Mesenchymal stem cell (in vitro differentiated cells and primary cell): ENCODE results near the gene RAPGEF5.

ENCODE experiments used
- DNase-seq: peaks from one replicate; pipeline ENCODE4 v3.0.0-alpha.2; 2013
- H2AFZ ChIP-seq: one replicate; pipeline ENCODE4 v1.6.1; 2013; ENCODE audit warnings: low read depth, mild to moderate bottlenecking, control low read depth, inconsistent platforms, low read length, moderate library complexity
- H2AK5ac ChIP-seq: 2 replicates; pipeline ENCODE4 v1.6.1; 2013; ENCODE audit warnings: low read length, moderate library complexity, mild to moderate bottlenecking, inconsistent platforms; ENCODE audit not compliant: severe bottlenecking
- H2BK120ac ChIP-seq: one replicate; pipeline ENCODE4 v1.6.1; 2013; ENCODE audit warnings: low read depth, mild to moderate bottlenecking, inconsistent platforms, low read length, moderate library complexity
- H2BK12ac ChIP-seq, 2 experiments: one replicate each; pipeline ENCODE4 v1.6.1; 2013; ENCODE audit warnings: inconsistent platforms in 2 of 2, low read length in 2 of 2, mild to moderate bottlenecking in 2 of 2, moderate library complexity in 2 of 2, control low read depth in 1 of 2
- H2BK15ac ChIP-seq: one replicate; pipeline ENCODE4 v1.6.1; 2013; ENCODE audit warnings: mild to moderate bottlenecking, low read depth, inconsistent platforms; ENCODE audit not compliant: poor library complexity, severe bottlenecking
- H2BK5ac ChIP-seq: 2 replicates; pipeline ENCODE4 v1.6.1; 2013; ENCODE audit warnings: low read depth, mild to moderate bottlenecking, low read length, control low read depth, inconsistent platforms; ENCODE audit not compliant: poor library complexity, severe bottlenecking
- H3K14ac ChIP-seq, 2 experiments: one replicate each; pipeline ENCODE4 v1.6.1; 2013; ENCODE audit warnings: inconsistent platforms in 2 of 2, low read length in 2 of 2, control low read depth in 1 of 2, mild to moderate bottlenecking in 1 of 2, moderate library complexity in 1 of 2
- H3K18ac ChIP-seq, 2 experiments: one replicate each; pipeline ENCODE4 v1.6.1; 2013; ENCODE audit warnings: inconsistent platforms in 2 of 2, low read length in 2 of 2, control low read depth in 1 of 2, low read depth in 1 of 2, mild to moderate bottlenecking in 1 of 2
- H3K23ac ChIP-seq, 2 experiments: one replicate each; pipeline ENCODE4 v1.6.1; 2013; ENCODE audit warnings: inconsistent platforms in 2 of 2, low read length in 2 of 2, mild to moderate bottlenecking in 2 of 2, moderate library complexity in 2 of 2, control low read depth in 1 of 2
- H3K27ac ChIP-seq: 2 replicates; pipeline ENCODE4 v1.5.1; 2013; ENCODE audit warnings: mild to moderate bottlenecking, moderate library complexity, low read length, control low read depth, inconsistent platforms; ENCODE audit not compliant: poor library complexity, severe bottlenecking
- H3K27me3 ChIP-seq, 2 experiments: 2 replicates each; pipeline versions ENCODE4 v1.6.1 to v1.7.0; 2013; ENCODE audit warnings: low read length in 2 of 2, mild to moderate bottlenecking in 2 of 2, moderate library complexity in 2 of 2, control low read depth in 1 of 2, inconsistent platforms in 1 of 2; ENCODE audit not compliant: control insufficient read depth in 1 of 2, insufficient read depth in 1 of 2
- H3K36me3 ChIP-seq, 2 experiments: 2 replicates each; pipeline versions ENCODE4 v1.6.1 to v1.7.0; 2013; ENCODE audit warnings: low read length in 2 of 2, control low read depth in 1 of 2, inconsistent platforms in 1 of 2, low read depth in 1 of 2, mild to moderate bottlenecking in 1 of 2; ENCODE audit not compliant: insufficient read depth in 2 of 2, control insufficient read depth in 1 of 2
- H3K4ac ChIP-seq, 2 experiments: one replicate each; pipeline ENCODE4 v1.6.1; 2013; ENCODE audit warnings: inconsistent platforms in 2 of 2, low read length in 2 of 2, mild to moderate bottlenecking in 2 of 2, moderate library complexity in 2 of 2, control low read depth in 1 of 2, low read depth in 1 of 2
- H3K4me1 ChIP-seq: 2 replicates; pipeline ENCODE4 v1.6.1; 2013; ENCODE audit warnings: low read depth, low read length, control low read depth; ENCODE audit not compliant: control insufficient read depth, insufficient read depth
- H3K4me2 ChIP-seq: 2 replicates; pipeline ENCODE4 v1.6.1; 2013; ENCODE audit warnings: low read length, mild to moderate bottlenecking, inconsistent platforms; ENCODE audit not compliant: poor library complexity, severe bottlenecking
- H3K4me3 ChIP-seq, 2 experiments: 2 replicates each; pipeline versions ENCODE4 v1.5.1 to v1.7.0; 2013; ENCODE audit warnings: low read length in 2 of 2, mild to moderate bottlenecking in 2 of 2, control low read depth in 1 of 2, low read depth in 1 of 2; ENCODE audit not compliant: insufficient read depth in 1 of 2
- H3K79me1 ChIP-seq: replicated peaks from 2 replicates; pipeline ENCODE4 v1.6.1; 2013; ENCODE audit warnings: mild to moderate bottlenecking, control low read depth, low read length, inconsistent platforms; ENCODE audit not compliant: poor library complexity, severe bottlenecking
- H3K9ac ChIP-seq: 2 replicates; pipeline ENCODE4 v1.7.0; 2013; ENCODE audit warnings: mild to moderate bottlenecking, low read length, moderate library complexity
- H3K9me3 ChIP-seq: 2 replicates; pipeline ENCODE4 v1.7.0; 2013; ENCODE audit warnings: mild to moderate bottlenecking, low read length; ENCODE audit not compliant: control insufficient read depth
- H4K8ac ChIP-seq: one replicate; pipeline ENCODE4 v1.6.1; 2013; ENCODE audit warnings: inconsistent platforms, mild to moderate bottlenecking, low read length, moderate library complexity
- H4K91ac ChIP-seq: one replicate; pipeline ENCODE4 v1.6.1; 2013; ENCODE audit warnings: mild to moderate bottlenecking, low read length, inconsistent platforms
- WGBS: methylation state at CpG from one replicate; pipeline ENCODE4 v1.1.7; 2013; ENCODE audit warnings: mixed read lengths; 5-methylcytosine and 5-hydroxymethylcytosine counted together

Gene RAPGEF5

GRCh38 chr7:22333680-22334141 is 23.2 kb downstream of the RAPGEF5 start:
- no peak overlapping the region for H2AFZ ChIP-seq
- H2BK120ac ChIP-seq: no peak overlapping the region
- H3K4me1 ChIP-seq: no peaks in the 10 kb centered on the region
- no peak overlapping the region for H3K27ac ChIP-seq
- no peaks in the 10 kb centered on the region for H3K79me1 ChIP-seq
- DNase-seq: no peak
- no peak overlapping the region for H2BK15ac ChIP-seq
- H2BK12ac ChIP-seq: no peak overlapping the region
- no peak overlapping the region for H3K14ac ChIP-seq
- no peak overlapping the region for H3K4ac ChIP-seq
- H3K4me3 ChIP-seq: no peak overlapping the region
- no peaks in the 10 kb centered on the region for H3K36me3 ChIP-seq
- H3K27me3 ChIP-seq: peaks cover 0 to 11% of the 10 kb centered on the region in 2 experiments
- H2BK5ac ChIP-seq: no peak overlapping the region
- no peak overlapping the region for H3K9ac ChIP-seq
- H4K8ac ChIP-seq: no peak overlapping the region
- H3K4me2 ChIP-seq: no peak overlapping the region
- no peak overlapping the region for H3K18ac ChIP-seq
- no peak overlapping the region for H2AK5ac ChIP-seq
- WGBS: 77% methylated on average over 15 of the region's 15 CpGs
- no peak overlapping the region for H3K23ac ChIP-seq
- no peak overlapping the region for H4K91ac ChIP-seq
- no peaks in the 10 kb centered on the region for H3K9me3 ChIP-seq

- Histone ChIP-seq H3K9me3 (no peaks in the 10 kb centered on the region), H3K4me3 (no peak overlapping the region), H2BK12ac (no peak overlapping the region), H3K36me3 (no peaks in the 10 kb centered on the region), H3K14ac (no peak overlapping the region), H3K79me1 (no peaks in the 10 kb centered on the region), H2BK120ac (no peak overlapping the region), H2BK15ac (no peak overlapping the region), H3K27ac (no peak overlapping the region), H4K8ac (no peak overlapping the region), H3K4ac (no peak overlapping the region), H2AK5ac (no peak overlapping the region), H2BK5ac (no peak overlapping the region), H3K18ac (no peak overlapping the region), H3K23ac (no peak overlapping the region), H3K4me1 (no peaks in the 10 kb centered on the region), H2AFZ (no peak overlapping the region), H3K9ac (no peak overlapping the region), H4K91ac (no peak overlapping the region), H3K27me3 (peaks cover 0 to 15% of the 10 kb centered on the region in 2 experiments), H3K4me2 (no peak overlapping the region)
- no peak for DNase-seq
- WGBS: 74% methylated on average over 3 of the region's 3 CpGs
Observed at GRCh38 chr7:22332461-22332870, 24.5 kb downstream of the RAPGEF5 start.

GRCh38 chr7:22331704-22332103 is 25.2 kb downstream of the RAPGEF5 start:
- Histone ChIP-seq H2AK5ac (no peak overlapping the region), H2AFZ (no peak overlapping the region)

GRCh38 chr7:22330903-22331302 is 26.1 kb downstream of the RAPGEF5 start:
- Histone ChIP-seq H2BK15ac (no peak overlapping the region), H3K79me1 (no peaks in the 10 kb centered on the region), H3K9ac (no peak overlapping the region), H3K4me1 (no peaks in the 10 kb centered on the region), H3K9me3 (no peaks in the 10 kb centered on the region), H2BK5ac (no peak overlapping the region), H3K4ac (no peak overlapping the region), H4K8ac (no peak overlapping the region), H3K18ac (no peak overlapping the region), H4K91ac (no peak overlapping the region), H3K27ac (no peak overlapping the region), H2BK12ac (no peak overlapping the region), H3K4me3 (no peak overlapping the region), H3K14ac (no peak overlapping the region), H2AK5ac (no peak overlapping the region), H3K36me3 (no peaks in the 10 kb centered on the region), H2BK120ac (no peak overlapping the region), H3K4me2 (no peak overlapping the region), H3K23ac (no peak overlapping the region), H3K27me3 (peaks cover 0 to 15% of the 10 kb centered on the region in 2 experiments), H2AFZ (no peak overlapping the region)
- no peak for DNase-seq
- 83% methylated on average over 6 of the region's 8 CpGs for WGBS

More at GRCh38 chr7:22331704-22332103, 25.2 kb downstream of the RAPGEF5 start:
- Histone ChIP-seq H2BK12ac (no peak overlapping the region), H2BK15ac (no peak overlapping the region), H3K4me1 (no peaks in the 10 kb centered on the region), H3K79me1 (no peaks in the 10 kb centered on the region), H3K36me3 (no peaks in the 10 kb centered on the region), H3K18ac (no peak overlapping the region), H3K14ac (no peak overlapping the region), H3K9me3 (no peaks in the 10 kb centered on the region), H3K9ac (no peak overlapping the region), H2BK120ac (no peak overlapping the region), H3K4me2 (no peak overlapping the region), H3K4me3 (no peak overlapping the region), H3K27ac (no peak overlapping the region), H3K4ac (no peak overlapping the region), H3K23ac (no peak overlapping the region), H4K8ac (no peak overlapping the region), H2BK5ac (no peak overlapping the region), H3K27me3 (peaks cover 0 to 15% of the 10 kb centered on the region in 2 experiments), H4K91ac (no peak overlapping the region)
- DNase-seq: no peak
- WGBS: no CpG with 5 or more reads among the region's 1 CpG
